ENCODE results near the gene SLC5A9.

The SLC5A9 gene

DNA sequence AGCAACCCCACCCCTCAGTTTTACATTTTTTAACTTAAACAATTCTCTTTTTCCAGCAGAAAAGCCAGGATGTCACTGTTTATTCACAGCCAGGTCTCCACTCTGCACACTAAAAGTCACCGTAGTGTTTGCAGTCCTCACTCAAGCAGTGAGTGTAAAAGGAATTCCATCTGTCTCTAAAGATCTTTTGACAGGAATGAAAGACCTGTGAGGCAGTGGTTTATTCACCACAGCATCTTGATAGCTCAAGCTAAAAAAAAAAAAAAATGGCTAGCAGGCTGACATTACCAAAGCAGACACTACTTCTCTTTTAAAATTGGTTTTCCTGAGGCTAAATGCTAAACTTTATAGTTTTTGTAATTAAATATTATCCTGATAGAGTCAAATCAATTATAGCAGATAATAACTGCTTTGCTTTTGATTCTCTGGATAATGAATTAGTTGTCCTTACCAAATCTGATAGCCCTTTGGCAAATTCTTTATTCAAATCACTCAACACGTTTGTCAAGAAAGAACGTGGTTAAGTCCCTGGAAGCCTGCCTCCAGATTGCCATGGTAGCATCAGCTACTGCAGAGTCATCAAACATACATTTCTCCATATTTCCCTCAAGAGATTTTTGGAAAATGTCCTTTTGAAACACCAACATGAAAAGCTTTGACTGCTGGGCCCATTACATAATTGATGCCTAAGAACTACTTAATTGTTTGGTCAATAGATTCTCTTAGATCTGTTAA lies 22.2 kb upstream of the SLC5A9 start:
- no peaks in the 10 kb centered on the region for H3K27me3 ChIP-seq (replicated peaks)
- TF ChIP-seq CTCF (IDR thresholded peaks at IDR 0.05; ENCODE audit: low read depth, low read length, missing control alignments), result no peak
- H3K36me3 ChIP-seq (replicated peaks), result no peaks in the 10 kb centered on the region
- in situ Hi-C loops (cut with HindIII; ENCODE audit: low pct_ligation_motif_present, low sequenced_read_pairs), result no loop called here
- H3K4me3 ChIP-seq (ENCODE audit: low read depth, low read length), result no peak overlapping the region
- peak; percentile 9 for DNase-seq
- no peak overlapping the region for H3K27ac ChIP-seq

GRCh38 chr1:48202030-48202752 lies 20.3 kb upstream of the SLC5A9 start:
- no peaks in the 10 kb centered on the region for H3K36me3 ChIP-seq (replicated peaks)
- in situ Hi-C loops (cut with HindIII; ENCODE audit: low pct_ligation_motif_present, low sequenced_read_pairs), result no loop called here
- TF ChIP-seq CTCF (IDR thresholded peaks at IDR 0.05; ENCODE audit: low read depth, low read length, missing control alignments), result peak; percentile 87
- peak; percentile 92 for DNase-seq
- no peak overlapping the region for H3K4me3 ChIP-seq (ENCODE audit: low read depth, low read length)
- peak overlapping the region; percentile 50 for H3K27ac ChIP-seq
- no peaks in the 10 kb centered on the region for H3K27me3 ChIP-seq (replicated peaks)

DNA sequence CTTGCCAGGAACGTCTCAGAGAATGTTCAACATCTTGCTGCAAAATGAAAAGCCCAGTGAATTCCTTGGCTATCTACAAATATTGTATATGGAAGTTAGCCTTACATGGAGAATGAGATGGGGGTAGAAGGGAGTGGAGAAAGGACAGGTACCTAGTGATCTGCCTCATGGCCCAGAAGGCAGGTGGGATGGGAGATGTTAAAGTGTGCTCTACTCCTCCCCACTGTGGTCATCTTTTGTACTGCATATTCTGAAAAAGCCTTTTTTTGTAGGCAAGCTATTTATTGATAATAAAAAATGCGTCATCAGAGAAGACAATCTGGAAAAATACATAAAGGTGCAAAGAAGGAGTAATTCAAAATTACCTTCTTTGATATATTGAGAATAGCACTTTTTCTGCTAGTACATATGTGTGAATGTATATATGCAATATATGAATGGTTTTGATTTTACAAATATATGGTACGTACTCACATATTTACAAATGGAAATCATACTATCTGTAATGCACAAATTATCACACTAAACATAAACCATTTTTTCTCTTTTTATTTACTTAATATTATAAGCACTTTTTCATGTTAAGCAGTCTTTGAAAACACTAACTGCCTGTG lies 19.1 kb upstream of the SLC5A9 start:
- DNase-seq, result peak; percentile 22

GRCh38 chr1:48205522-48205921 lies 17.0 kb upstream of the SLC5A9 start:
- H3K36me3 ChIP-seq (replicated peaks), result no peaks in the 10 kb centered on the region
- no peak for TF ChIP-seq CTCF (IDR thresholded peaks at IDR 0.05; ENCODE audit: low read depth, low read length, missing control alignments)
- H3K27ac ChIP-seq, result no peak overlapping the region
- no peak overlapping the region for H3K4me3 ChIP-seq (ENCODE audit: low read depth, low read length)
- DNase-seq, result no peak
- in situ Hi-C loops (cut with HindIII; ENCODE audit: low pct_ligation_motif_present, low sequenced_read_pairs), result no loop called here
- H3K27me3 ChIP-seq (replicated peaks), result no peaks in the 10 kb centered on the region

More for the DNA sequence above, 19.1 kb upstream of the SLC5A9 start:
- peak; percentile 66 for TF ChIP-seq CTCF (IDR thresholded peaks at IDR 0.05; ENCODE audit: low read depth, low read length, missing control alignments)
- Histone ChIP-seq H3K36me3 (replicated peaks) (no peaks in the 10 kb centered on the region), H3K27me3 (replicated peaks) (no peaks in the 10 kb centered on the region), H3K4me3 (ENCODE audit: low read depth, low read length) (no peak overlapping the region), H3K27ac (no peak overlapping the region)
- in situ Hi-C loops (cut with HindIII; ENCODE audit: low pct_ligation_motif_present, low sequenced_read_pairs), result no loop called here

- H3K4me3 ChIP-seq (ENCODE audit: low read depth, low read length), result no peak overlapping the region
- H3K27me3 ChIP-seq (replicated peaks), result no peaks in the 10 kb centered on the region
- no peaks in the 10 kb centered on the region for H3K36me3 ChIP-seq (replicated peaks)
- no peak for TF ChIP-seq CTCF (IDR thresholded peaks at IDR 0.05; ENCODE audit: low read depth, low read length, missing control alignments)
- in situ Hi-C loops (cut with HindIII; ENCODE audit: low pct_ligation_motif_present, low sequenced_read_pairs), result no loop called here
- no peak overlapping the region for H3K27ac ChIP-seq
- DNase-seq, result no peak
Observed at GRCh38 chr1:48206371-48206770, 16.1 kb upstream of the SLC5A9 start.

Data from brain microvascular endothelial cell (primary cell).